Activated B cell treated with CpG ODN at 0.5 μM for 24 hours (primary cell): ENCODE measurements around the gene RNF169. TPM values are rescaled to one million over a fixed set of nuclear protein-coding genes. Genes with fewer than 3 reads are reported as not detected.

Experiments used
- ATAC-seq: fragments of 200-7000 bp; cut with Tn5 transposase; one replicate; pipeline ENCODE4 v1.10.0; 2021; ENCODE audit warnings: low read depth, mild to moderate bottlenecking, moderate library complexity
- CTCF ChIA-PET: fragments of 350-600 bp; sonication (Branson Sonifier 250); formaldehyde crosslinking; loops from one replicate; lab custom pipeline; 2021; ENCODE audit warnings: antibody characterized with exemption; lab: Charles Lee
- POLR2A ChIA-PET: fragments of 350-600 bp; sonication (Branson Sonifier 250); formaldehyde crosslinking; loops from one replicate; lab custom pipeline; 2021; ENCODE audit warnings: antibody characterized with exemption; lab: Charles Lee
- DNase-seq: peaks from one replicate; pipeline ENCODE4 v3.0.0; 2022
- H3K27ac Mint-ChIP-seq: one replicate; pipeline ENCODE4 v1.8.0; 2020; ENCODE audit warnings: mixed read lengths
- H3K27me3 Mint-ChIP-seq: one replicate; pipeline ENCODE4 v1.8.0; 2021; ENCODE audit warnings: mixed read lengths
- H3K36me3 Mint-ChIP-seq: one replicate; pipeline ENCODE4 v1.8.0; 2021; ENCODE audit warnings: low read depth, mixed read lengths
- H3K4me1 Mint-ChIP-seq: one replicate; pipeline ENCODE4 v1.8.0; 2021; ENCODE audit warnings: mixed read lengths
- H3K4me3 Mint-ChIP-seq: one replicate; pipeline ENCODE4 v1.8.0; 2020; ENCODE audit warnings: mild to moderate bottlenecking, mixed read lengths
- H3K9me3 Mint-ChIP-seq: one replicate; pipeline ENCODE4 v1.8.0; 2020; ENCODE audit warnings: mixed read lengths
- intact Hi-C: fragments of 100-400 bp; cut with micrococcal nuclease; formaldehyde crosslinking; loops from one replicate; pipeline ENCODE4 v1.15.1; 2024
- total RNA-seq: library from RNA; stranded (reverse); gene quantifications from 2 replicates; pipeline ENCODE4 v1.2.3, GENCODE V29; 2022
- TF ChIP-seq, protein P1 (sequence below): fragments of 200-600 bp; IDR thresholded peaks from one replicate; pipeline ENCODE4 v1.8.0; 2022; ENCODE audit warnings: antibody characterized with exemption, mild to moderate bottlenecking

Gene RNF169
- 20.4 and 22.2 TPM in 2 replicates for total RNA-seq

DNA sequence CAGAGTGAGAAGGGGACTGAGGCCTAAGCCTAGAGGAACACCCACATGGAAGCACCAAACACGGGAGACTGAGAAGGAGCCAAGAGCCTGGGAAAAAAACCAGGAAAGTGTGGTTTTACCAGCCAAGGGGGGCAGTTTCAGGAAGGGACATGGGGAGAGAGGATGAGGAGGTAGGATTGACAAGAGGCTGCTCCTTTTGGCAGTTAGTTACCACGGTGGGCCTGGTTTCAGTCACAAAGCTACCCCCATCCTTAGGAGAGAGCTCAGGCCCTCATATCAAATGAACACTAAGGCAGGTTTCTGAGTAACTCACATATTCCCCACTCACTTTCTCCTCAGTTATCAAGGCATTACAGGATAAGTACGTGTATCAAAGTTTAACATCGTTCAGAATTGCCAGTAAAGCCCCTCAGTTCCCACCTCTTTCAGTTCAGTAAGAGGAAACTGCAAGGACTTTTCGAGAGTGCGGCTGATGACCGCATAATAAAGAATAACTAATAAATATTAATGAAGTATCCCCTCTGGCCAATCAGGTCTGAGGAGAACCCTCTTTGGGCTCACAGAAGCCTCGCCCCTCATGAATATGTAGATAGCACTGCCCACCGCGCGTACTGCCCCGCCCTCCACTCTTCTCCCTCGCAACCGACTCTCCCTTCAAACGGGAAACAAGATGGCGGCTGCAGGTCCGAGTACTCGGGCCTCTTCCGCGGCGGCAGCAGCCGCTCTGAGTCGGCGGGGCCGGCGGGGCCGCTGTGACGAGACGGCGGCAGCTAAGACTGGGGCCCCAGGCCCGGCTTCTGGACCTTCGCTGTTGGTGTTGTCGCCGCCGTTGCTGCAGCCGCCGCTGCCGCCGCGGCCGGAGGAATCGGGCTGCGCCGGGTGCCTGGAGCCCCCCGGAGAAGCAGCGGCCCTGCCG is at the start of gene RNF169:
Gene RNF169 (plus strand): TSS at position 639 of the 916 bp plus-strand sequence. CDS start 32 bp downstream, at position 671.
- peak within 1 kb of the TSS; percentile 95 for H3K27ac Mint-ChIP-seq
- intact Hi-C loops: loop anchor here (1.0 to 5.0 kb wide), 6 partner anchors 20 to 351 kb away; partner anchors contain the start of genes LIPT2, PGM2L1, POLD3 and SPCS2
- ChIA-PET CTCF (interaction anchor here (1.1 to 2.5 kb wide), 2 partner anchors 9 to 1459 kb away, joined by 3 to 10 read pairs; no protein-coding TSS in a partner anchor), POLR2A (interaction anchor here (0.6 to 1.8 kb wide), 5 partner anchors 35 to 1162 kb away, joined by 3 to 7 read pairs (median 4); partner anchors contain the start of gene LIPT2)
- ATAC-seq: peak; percentile 98
- TF ChIP-seq, protein P1, sequence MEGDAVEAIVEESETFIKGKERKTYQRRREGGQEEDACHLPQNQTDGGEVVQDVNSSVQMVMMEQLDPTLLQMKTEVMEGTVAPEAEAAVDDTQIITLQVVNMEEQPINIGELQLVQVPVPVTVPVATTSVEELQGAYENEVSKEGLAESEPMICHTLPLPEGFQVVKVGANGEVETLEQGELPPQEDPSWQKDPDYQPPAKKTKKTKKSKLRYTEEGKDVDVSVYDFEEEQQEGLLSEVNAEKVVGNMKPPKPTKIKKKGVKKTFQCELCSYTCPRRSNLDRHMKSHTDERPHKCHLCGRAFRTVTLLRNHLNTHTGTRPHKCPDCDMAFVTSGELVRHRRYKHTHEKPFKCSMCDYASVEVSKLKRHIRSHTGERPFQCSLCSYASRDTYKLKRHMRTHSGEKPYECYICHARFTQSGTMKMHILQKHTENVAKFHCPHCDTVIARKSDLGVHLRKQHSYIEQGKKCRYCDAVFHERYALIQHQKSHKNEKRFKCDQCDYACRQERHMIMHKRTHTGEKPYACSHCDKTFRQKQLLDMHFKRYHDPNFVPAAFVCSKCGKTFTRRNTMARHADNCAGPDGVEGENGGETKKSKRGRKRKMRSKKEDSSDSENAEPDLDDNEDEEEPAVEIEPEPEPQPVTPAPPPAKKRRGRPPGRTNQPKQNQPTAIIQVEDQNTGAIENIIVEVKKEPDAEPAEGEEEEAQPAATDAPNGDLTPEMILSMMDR: no peak
- peak within 1 kb of the TSS; percentile 90 for H3K4me3 Mint-ChIP-seq
- peaks cover 32% of the 10 kb centered on the region for H3K4me1 Mint-ChIP-seq
- no peaks in the 10 kb centered on the region for H3K9me3 Mint-ChIP-seq
- DNase-seq: peak; percentile 82
- no peaks in the 10 kb centered on the region for H3K36me3 Mint-ChIP-seq
- H3K27me3 Mint-ChIP-seq: no peaks in the 10 kb centered on the region

DNA sequence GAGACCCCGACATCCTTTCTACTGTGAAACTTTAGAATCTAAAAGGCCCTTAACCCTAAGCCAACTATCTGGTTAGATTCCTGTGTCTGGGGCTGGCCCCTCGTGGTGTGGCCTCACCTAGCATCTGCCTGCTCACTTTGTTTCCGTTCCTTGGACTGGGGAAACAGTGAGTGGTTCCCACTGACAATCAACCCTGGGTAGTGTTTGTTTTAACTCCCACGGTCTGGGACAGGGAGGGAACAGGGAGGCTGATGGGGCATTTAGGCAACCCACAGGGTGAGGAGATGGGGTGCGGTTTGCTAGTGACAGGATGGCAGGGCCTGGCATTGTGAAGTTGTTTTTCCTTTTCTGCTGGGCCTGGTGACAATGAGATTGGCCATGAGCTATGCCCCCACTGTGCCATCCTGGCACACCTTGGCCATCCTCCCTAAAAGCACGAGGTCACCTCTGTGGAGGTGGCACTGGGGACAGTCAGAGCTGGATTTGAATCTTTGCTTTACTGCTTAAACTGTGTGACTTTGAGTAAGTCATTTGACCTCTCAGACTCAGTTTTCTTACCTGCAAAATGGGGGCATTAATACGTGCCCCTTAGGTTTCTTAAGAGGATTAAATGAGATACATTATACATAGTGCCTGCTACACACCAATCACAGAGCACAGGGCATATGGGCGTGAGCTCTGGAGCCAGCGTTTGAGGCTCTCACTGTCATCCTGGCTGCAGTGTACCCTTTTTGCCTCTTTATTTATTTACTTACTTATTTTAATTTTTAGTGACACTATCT is 48.8 kb upstream of the RNF169 start:
- DNase-seq (no peak), ATAC-seq (no peak)
- H3K9me3 Mint-ChIP-seq: no peaks in the 10 kb centered on the region
- no peaks in the 10 kb centered on the region for H3K36me3 Mint-ChIP-seq
- intact Hi-C loops: no loop called here
- no peak overlapping the region for H3K4me3 Mint-ChIP-seq
- ChIA-PET POLR2A (no interaction called here), CTCF (interaction anchor here (0.9 kb wide), 1 partner anchor 40 kb away, joined by 5 read pairs; no protein-coding TSS in a partner anchor)
- TF ChIP-seq, protein P1: no peak
- peaks cover 9% of the 10 kb centered on the region for H3K4me1 Mint-ChIP-seq
- H3K27ac Mint-ChIP-seq: no peak overlapping the region
- peaks cover 15% of the 10 kb centered on the region for H3K27me3 Mint-ChIP-seq

DNA sequence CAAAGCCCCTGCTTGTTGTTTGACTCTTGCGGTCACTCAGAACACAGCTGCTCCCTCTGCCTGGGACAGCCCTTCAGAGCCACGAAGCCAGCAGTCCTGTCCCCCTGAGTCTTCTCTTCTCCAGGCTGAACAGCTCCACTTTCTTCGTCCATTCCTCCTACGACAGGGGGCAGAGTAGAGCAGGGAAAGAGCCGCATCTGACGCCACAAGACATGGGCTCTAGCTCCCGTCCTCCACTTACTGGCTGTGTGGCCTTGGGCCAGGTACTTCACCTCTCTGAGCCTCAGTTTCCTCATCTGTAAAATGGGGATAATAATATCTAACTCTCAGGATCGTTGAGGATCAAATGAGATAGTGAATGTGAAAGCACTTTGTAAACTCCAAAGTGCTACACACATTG is 47.3 kb upstream of the RNF169 start:
- ATAC-seq (no peak), DNase-seq (no peak)
- intact Hi-C loops: no loop called here
- TF ChIP-seq, protein P1: no peak
- H3K4me1 Mint-ChIP-seq: peaks cover 9% of the 10 kb centered on the region
- H3K27me3 Mint-ChIP-seq: peaks cover 12% of the 10 kb centered on the region
- H3K9me3 Mint-ChIP-seq: no peaks in the 10 kb centered on the region
- CTCF ChIA-PET: interaction anchor here (1.4 to 2.9 kb wide), 4 partner anchors 25 to 170 kb away, joined by 3 to 25 read pairs (median 6); no protein-coding TSS in a partner anchor
- no peaks in the 10 kb centered on the region for H3K36me3 Mint-ChIP-seq
- H3K4me3 Mint-ChIP-seq: no peak overlapping the region
- H3K27ac Mint-ChIP-seq: no peak overlapping the region
- POLR2A ChIA-PET: no interaction called here

DNA sequence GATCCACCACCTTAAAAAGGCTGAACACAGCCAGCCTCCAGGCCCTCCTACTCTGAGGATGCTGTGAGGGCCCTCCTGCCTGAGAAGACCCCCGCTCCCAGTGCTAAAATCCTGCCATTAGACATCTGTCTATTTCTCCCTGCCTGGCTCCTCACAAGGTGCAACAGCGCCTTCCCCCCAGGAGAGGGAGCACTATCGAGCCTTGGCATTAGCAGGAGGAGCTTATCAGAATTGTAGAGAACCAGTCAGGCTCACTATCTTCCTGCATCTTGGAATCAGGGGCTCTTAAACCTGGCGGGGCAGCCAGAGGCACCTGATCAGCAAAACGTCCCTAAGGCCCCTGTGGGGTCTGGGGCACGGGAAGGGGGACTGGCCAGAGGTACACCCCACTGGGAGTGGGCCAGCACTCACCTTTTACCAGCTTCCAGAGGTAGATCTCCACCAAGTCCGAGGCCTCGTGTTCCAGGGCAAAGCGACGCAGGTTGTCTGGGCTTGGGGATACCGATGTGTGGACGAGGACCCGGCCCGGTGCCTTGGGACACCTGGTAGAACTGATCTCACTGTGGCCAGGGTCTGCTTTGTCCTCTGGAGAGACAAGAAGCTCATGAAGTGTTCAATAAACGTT is 46.2 kb upstream of the RNF169 start:
- H3K36me3 Mint-ChIP-seq: no peaks in the 10 kb centered on the region
- peaks cover under 1% of the 10 kb centered on the region for H3K4me1 Mint-ChIP-seq
- ChIA-PET POLR2A (interaction anchor here (0.6 kb wide), 1 partner anchor 47 kb away, joined by 4 read pairs; no protein-coding TSS in a partner anchor), CTCF (interaction anchor here (0.5 to 2.9 kb wide), 12 partner anchors 9 to 546 kb away, joined by 3 to 25 read pairs (median 4); no protein-coding TSS in a partner anchor)
- intact Hi-C loops: loop anchor here (1.0 kb wide), 2 partner anchors 24 to 168 kb away; no protein-coding TSS in a partner anchor
- no peak overlapping the region for H3K27ac Mint-ChIP-seq
- H3K9me3 Mint-ChIP-seq: no peaks in the 10 kb centered on the region
- TF ChIP-seq, protein P1: peak; percentile 69
- peak; percentile 76 for ATAC-seq
- H3K4me3 Mint-ChIP-seq: no peak overlapping the region
- H3K27me3 Mint-ChIP-seq: peaks cover 6% of the 10 kb centered on the region
- peak; percentile 20 for DNase-seq
